Neural progenitor cell (in vitro differentiated cells): Measurements from ENCODE around the gene HRH2. TPM values are rescaled to one million over a fixed set of nuclear protein-coding genes. Genes with fewer than 3 reads are reported as not detected.

Source experiments
- DNase-seq: peaks from one replicate; pipeline ENCODE4 v3.0.0-alpha.2; 2016; ENCODE audit warnings: low spot score
- H2AFZ ChIP-seq: fragments of 200-600 bp; sonication (generic); replicated peaks from 2 replicates; pipeline ENCODE4 v1.6.1; 2016; ENCODE audit warnings: antibody characterized with exemption
- H3F3A ChIP-seq: fragments of 200-600 bp; sonication (generic); 2 replicates; pipeline ENCODE4 v1.6.1; 2016; ENCODE audit warnings: antibody characterized with exemption, low read depth
- H3K27ac ChIP-seq: fragments of 200-600 bp; sonication (generic); 2 replicates; pipeline ENCODE4 v1.5.1; 2016; ENCODE audit warnings: mild to moderate bottlenecking
- H3K27me3 ChIP-seq: fragments of 200-600 bp; sonication (generic); 2 replicates; pipeline ENCODE4 v1.6.1; 2016; ENCODE audit warnings: mild to moderate bottlenecking, moderate library complexity
- H3K36me3 ChIP-seq: fragments of 200-600 bp; sonication (generic); 2 replicates; pipeline ENCODE4 v1.5.1; 2016
- H3K4me1 ChIP-seq: fragments of 200-600 bp; sonication (generic); 2 replicates; pipeline ENCODE4 v1.6.1; 2016; ENCODE audit warnings: mixed run types
- H3K4me2 ChIP-seq: fragments of 200-600 bp; sonication (generic); 2 replicates; pipeline ENCODE4 v1.6.1; 2016
- H3K4me3 ChIP-seq: fragments of 200-600 bp; sonication (generic); 2 replicates; pipeline ENCODE4 v1.5.1; 2016
- H3K79me2 ChIP-seq: fragments of 200-600 bp; sonication (generic); 2 replicates; pipeline ENCODE4 v1.6.1; 2016; ENCODE audit warnings: low read depth
- H3K9ac ChIP-seq: fragments of 200-600 bp; sonication (generic); 2 replicates; pipeline ENCODE4 v1.6.1; 2016
- H3K9me3 ChIP-seq: fragments of 200-600 bp; sonication (generic); 2 replicates; pipeline ENCODE4 v1.5.1; 2016; ENCODE audit warnings: low read depth
- H4K20me1 ChIP-seq: fragments of 200-600 bp; sonication (generic); 2 replicates; pipeline ENCODE4 v1.6.1; 2016; ENCODE audit warnings: low read depth
- H3K27ac Mint-ChIP-seq: 3 replicates; pipeline ENCODE4 v1.8.0; 2021; ENCODE audit warnings: mixed read lengths
- H3K27me3 Mint-ChIP-seq: 2 replicates; pipeline ENCODE4 v1.8.0; 2022; ENCODE audit warnings: low read depth, mild to moderate bottlenecking, inconsistent platforms, moderate library complexity, mixed read lengths; ENCODE audit not compliant: insufficient read depth
- H3K36me3 Mint-ChIP-seq: 3 replicates; pipeline ENCODE4 v1.8.0; 2021; ENCODE audit warnings: mixed read lengths
- H3K4me1 Mint-ChIP-seq: 3 replicates; pipeline ENCODE4 v1.8.0; 2021; ENCODE audit warnings: mixed read lengths
- H3K4me3 Mint-ChIP-seq: 3 replicates; pipeline ENCODE4 v1.8.0; 2021; ENCODE audit warnings: mild to moderate bottlenecking, moderate library complexity, mixed read lengths
- H3K9me3 Mint-ChIP-seq: 3 replicates; pipeline ENCODE4 v1.8.0; 2020; ENCODE audit warnings: mixed read lengths
- CTCF ChIP-seq: fragments of 200-600 bp; sonication (generic); IDR thresholded peaks from 2 replicates; pipeline ENCODE4 v1.5.1; 2017; ENCODE audit warnings: antibody characterized with exemption, mild to moderate bottlenecking
- EZH2 ChIP-seq: fragments of 200-600 bp; sonication (generic); IDR thresholded peaks from 2 replicates; pipeline ENCODE4 v1.6.1; 2017; ENCODE audit warnings: antibody characterized with exemption, mild to moderate bottlenecking, moderate library complexity
- EZH2phosphoT487 ChIP-seq: fragments of 200-600 bp; sonication (generic); IDR thresholded peaks from 2 replicates; pipeline ENCODE4 v1.6.1; 2017; ENCODE audit warnings: antibody characterized with exemption
- total RNA-seq: library from RNA; depleted of rRNA; stranded (reverse); fragments of >200 nt; gene quantifications from 2 replicates; pipeline ENCODE4 v1.2.3, GENCODE V29; 2015; ENCODE audit warnings: low replicate concordance

HRH2 gene
- total RNA-seq, 1 donor from 2014 or later, result not detected

GRCh38 chr5:175740014-175740413 is 82.1 kb downstream of the HRH2 start:
- no peaks in the 10 kb centered on the region for H3K36me3 ChIP-seq
- no peak overlapping the region for H3K4me3 ChIP-seq
- no peak overlapping the region for H3K27ac ChIP-seq
- no peaks in the 10 kb centered on the region for H3F3A ChIP-seq
- no peaks in the 10 kb centered on the region for H3K4me1 ChIP-seq
- peaks cover 15% of the 10 kb centered on the region for H3K27me3 Mint-ChIP-seq
- DNase-seq, result no peak
- TF ChIP-seq EZH2 (no peak), EZH2phosphoT487 (no peak), CTCF (no peak)
- H3K27me3 ChIP-seq, result no peaks in the 10 kb centered on the region
- no peak overlapping the region for H3K9ac ChIP-seq
- H3K36me3 Mint-ChIP-seq, result no peaks in the 10 kb centered on the region
- no peak overlapping the region for H3K4me3 Mint-ChIP-seq
- H3K79me2 ChIP-seq, result no peaks in the 10 kb centered on the region
- no peak overlapping the region for H3K4me2 ChIP-seq
- H3K27ac Mint-ChIP-seq, result no peak overlapping the region
- H2AFZ ChIP-seq, result no peak overlapping the region
- peaks cover 7% of the 10 kb centered on the region for H3K4me1 Mint-ChIP-seq
- H3K9me3 ChIP-seq, result no peaks in the 10 kb centered on the region
- no peaks in the 10 kb centered on the region for H4K20me1 ChIP-seq
- no peaks in the 10 kb centered on the region for H3K9me3 Mint-ChIP-seq

- no peaks in the 10 kb centered on the region for H3K36me3 ChIP-seq
- H3K27me3 Mint-ChIP-seq, result peaks cover 8% of the 10 kb centered on the region
- H3K9me3 ChIP-seq, result no peaks in the 10 kb centered on the region
- DNase-seq, result no peak
- H3F3A ChIP-seq, result no peaks in the 10 kb centered on the region
- H3K4me3 ChIP-seq, result no peak overlapping the region
- no peaks in the 10 kb centered on the region for H3K36me3 Mint-ChIP-seq
- H3K27me3 ChIP-seq, result no peaks in the 10 kb centered on the region
- H3K79me2 ChIP-seq, result no peaks in the 10 kb centered on the region
- no peak overlapping the region for H3K4me3 Mint-ChIP-seq
- no peaks in the 10 kb centered on the region for H3K4me1 ChIP-seq
- peaks cover 3% of the 10 kb centered on the region for H3K4me1 Mint-ChIP-seq
- no peaks in the 10 kb centered on the region for H4K20me1 ChIP-seq
- TF ChIP-seq CTCF, result no peak
- TF ChIP-seq EZH2phosphoT487, result no peak
- TF ChIP-seq EZH2, result no peak
- no peak overlapping the region for H3K4me2 ChIP-seq
- H3K9ac ChIP-seq, result no peak overlapping the region
- H3K9me3 Mint-ChIP-seq, result no peaks in the 10 kb centered on the region
- no peak overlapping the region for H2AFZ ChIP-seq
- no peak overlapping the region for H3K27ac ChIP-seq
- H3K27ac Mint-ChIP-seq, result no peak overlapping the region
These were observed 83.7 kb downstream of the HRH2 start for GRCh38 chr5:175741556-175741955.

- H3K4me3 ChIP-seq, result no peak overlapping the region
- no peak overlapping the region for H2AFZ ChIP-seq
- no peaks in the 10 kb centered on the region for H4K20me1 ChIP-seq
- no peak for TF ChIP-seq CTCF
- TF ChIP-seq EZH2, result no peak
- no peak for TF ChIP-seq EZH2phosphoT487
- DNase-seq, result no peak
- no peak overlapping the region for H3K27ac ChIP-seq
- Mint-ChIP-seq H3K36me3 (no peaks in the 10 kb centered on the region), H3K27ac (no peak overlapping the region), H3K4me3 (no peak overlapping the region), H3K27me3 (peaks cover 8% of the 10 kb centered on the region), H3K9me3 (no peaks in the 10 kb centered on the region), H3K4me1 (peaks cover 9% of the 10 kb centered on the region)
- H3F3A ChIP-seq, result no peaks in the 10 kb centered on the region
- H3K4me2 ChIP-seq, result no peak overlapping the region
- H3K9me3 ChIP-seq, result no peaks in the 10 kb centered on the region
- no peaks in the 10 kb centered on the region for H3K79me2 ChIP-seq
- H3K9ac ChIP-seq, result no peak overlapping the region
- no peaks in the 10 kb centered on the region for H3K27me3 ChIP-seq
- H3K4me1 ChIP-seq, result no peaks in the 10 kb centered on the region
- no peaks in the 10 kb centered on the region for H3K36me3 ChIP-seq
These were observed 84.6 kb downstream of the HRH2 start for GRCh38 chr5:175742290-175742994.
